IMR-90 (cell line): Measurements from ENCODE around the gene RBM34. TPM values are rescaled to one million over a fixed set of nuclear protein-coding genes. Genes with fewer than 3 reads are reported as not detected.

ENCODE experiments used
- ATAC-seq: fragments of 200-7000 bp; cut with Tn5 transposase; 2 replicates; pipeline ENCODE4 v1.9.1; 2020; ENCODE audit warnings: low read depth, mild to moderate bottlenecking, moderate library complexity
- BruUV-seq: library from RNA; stranded (reverse); fragments of 400-500 nt; replicated peaks from 2 replicates; lab custom pipeline; 2021; lab: Mats Ljungman, UMichigan
- CTCF ChIA-PET: fragments of 300-600 bp; formaldehyde crosslinking; extraction: SDS; loops from one replicate; lab custom pipeline; 2021; ENCODE audit warnings: antibody characterized with exemption; lab: Yijun Ruan, JAX
- POLR2A ChIA-PET: fragments of 300-600 bp; sonication (Branson Sonifier 250); formaldehyde crosslinking; loops from one replicate; lab custom pipeline; 2022; ENCODE audit warnings: antibody characterized with exemption; ENCODE audit not compliant: unreplicated experiment; lab: Charles Lee
- DNase-seq: peaks from one replicate; pipeline ENCODE4 v3.0.0; 2013
- H2AFZ ChIP-seq: replicated peaks from 2 replicates; pipeline ENCODE3; 2013; ENCODE audit warnings: low read length, mild to moderate bottlenecking; ENCODE audit not compliant: poor library complexity
- H2AK5ac ChIP-seq: 2 replicates; pipeline ENCODE4 v1.6.1; 2013; ENCODE audit warnings: low read depth, low read length, inconsistent platforms
- H2AK9ac ChIP-seq: replicated peaks from 2 replicates; pipeline ENCODE3; 2013; ENCODE audit warnings: mild to moderate bottlenecking, low read depth, low read length, moderate library complexity; ENCODE audit not compliant: poor library complexity
- H2BK120ac ChIP-seq: 2 replicates; pipeline ENCODE4 v1.6.1; 2013; ENCODE audit warnings: low read depth, low read length, inconsistent platforms
- H2BK15ac ChIP-seq: 3 replicates; pipeline ENCODE4 v1.6.1; 2013; ENCODE audit warnings: low read depth, low read length, inconsistent platforms
- H2BK20ac ChIP-seq: 2 replicates; pipeline ENCODE4 v1.6.1; 2013; ENCODE audit warnings: low read depth, mild to moderate bottlenecking, inconsistent platforms, low read length, moderate library complexity
- H2BK5ac ChIP-seq: 2 replicates; pipeline ENCODE4 v1.6.1; 2013; ENCODE audit warnings: mild to moderate bottlenecking, low read depth, low read length, inconsistent platforms; ENCODE audit not compliant: poor library complexity, severe bottlenecking
- H3K14ac ChIP-seq: replicated peaks from 2 replicates; pipeline ENCODE4 v1.6.1; 2013; ENCODE audit warnings: low read depth, low read length, inconsistent platforms
- H3K18ac ChIP-seq: 2 replicates; pipeline ENCODE4 v1.6.1; 2013; ENCODE audit warnings: low read depth, low read length, control low read depth
- H3K23ac ChIP-seq: 2 replicates; pipeline ENCODE4 v1.6.1; 2013; ENCODE audit warnings: low read depth, low read length, inconsistent platforms
- H3K27ac ChIP-seq: 2 replicates; pipeline ENCODE4 v1.5.1; 2013; ENCODE audit warnings: mild to moderate bottlenecking, control low read depth, low read length; ENCODE audit not compliant: insufficient read depth
- H3K27me3 ChIP-seq: 2 replicates; pipeline ENCODE4 v1.6.1; 2013; ENCODE audit warnings: low read length; ENCODE audit not compliant: control insufficient read depth, insufficient read depth
- H3K36me3 ChIP-seq: 2 replicates; pipeline ENCODE4 v1.6.1; 2013; ENCODE audit warnings: low read length, mixed read lengths; ENCODE audit not compliant: control insufficient read depth, insufficient read depth
- H3K4ac ChIP-seq: 2 replicates; pipeline ENCODE4 v1.6.1; 2013; ENCODE audit warnings: low read depth, low read length, inconsistent platforms
- H3K4me1 ChIP-seq: 2 replicates; pipeline ENCODE4 v1.6.1; 2013; ENCODE audit warnings: low read length, mixed read lengths; ENCODE audit not compliant: control insufficient read depth, insufficient read depth
- H3K4me2 ChIP-seq: 2 replicates; pipeline ENCODE4 v1.6.1; 2013; ENCODE audit warnings: low read depth, mild to moderate bottlenecking, control low read depth, low read length, moderate library complexity
- H3K4me3 ChIP-seq: 2 replicates; pipeline ENCODE4 v1.5.1; 2013; ENCODE audit warnings: low read depth, mild to moderate bottlenecking, control low read depth, low read length, moderate library complexity; ENCODE audit not compliant: insufficient read depth
- H3K56ac ChIP-seq: 2 replicates; pipeline ENCODE4 v1.6.1; 2013; ENCODE audit warnings: low read length, inconsistent platforms; ENCODE audit not compliant: insufficient read depth; ENCODE audit errors: extremely low read depth
- H3K79me1 ChIP-seq, 2 experiments: 2 replicates each; pipeline ENCODE4 v1.6.1; 2013; ENCODE audit warnings: low read length in 2 of 2, inconsistent platforms in 1 of 2, low read depth in 1 of 2
- H3K9ac ChIP-seq: 2 replicates; pipeline ENCODE4 v1.6.1; 2013; ENCODE audit warnings: low read depth, low read length, control low read depth
- H3K9me1 ChIP-seq: 2 replicates; pipeline ENCODE4 v1.6.1; 2013; ENCODE audit warnings: low read length, inconsistent platforms; ENCODE audit not compliant: insufficient read depth
- H3K9me3 ChIP-seq: 2 replicates; pipeline ENCODE4 v1.6.1; 2013; ENCODE audit warnings: low read length; ENCODE audit not compliant: control insufficient read depth, insufficient read depth
- H4K20me1 ChIP-seq: 2 replicates; pipeline ENCODE4 v1.6.1; 2013; ENCODE audit warnings: low read length, inconsistent platforms; ENCODE audit not compliant: insufficient read depth
- H4K5ac ChIP-seq: 2 replicates; pipeline ENCODE4 v1.6.1; 2013; ENCODE audit warnings: mild to moderate bottlenecking, low read depth, low read length, control low read depth
- H4K8ac ChIP-seq, 2 experiments: 2 replicates each; pipeline ENCODE4 v1.6.1; 2013; ENCODE audit warnings: low read depth in 2 of 2, low read length in 2 of 2, control low read depth in 1 of 2, inconsistent platforms in 1 of 2
- H4K91ac ChIP-seq: 2 replicates; pipeline ENCODE4 v1.6.1; 2013; ENCODE audit warnings: low read depth, low read length, inconsistent platforms; ENCODE audit not compliant: insufficient read depth
- ELK1 ChIP-seq: fragments of 150-350 bp; IDR thresholded peaks from 2 replicates; pipeline ENCODE4 v1.6.1; 2016; ENCODE audit warnings: low read depth, mild to moderate bottlenecking, low read length, moderate library complexity, borderline replicate concordance
- MAZ ChIP-seq: IDR thresholded peaks from 2 replicates; pipeline ENCODE4 v1.6.1; 2012; ENCODE audit warnings: low read depth, mild to moderate bottlenecking, low read length, improper control_type of control experiment, moderate library complexity, borderline replicate concordance
- WGBS, 2 experiments: methylation state at CpG; one replicate each; pipeline versions ENCODE4 v1.1.5 to v1.1.7; 2013; ENCODE audit warnings: missing lambda C conversion rate in 2 of 2; ENCODE audit not compliant: insufficient read length in 1 of 2; ENCODE audit errors: extremely low coverage in 2 of 2; 5-methylcytosine and 5-hydroxymethylcytosine counted together
- dilution Hi-C: fragments of 300-500 bp; cut with HindIII; formaldehyde crosslinking; loops from one replicate; pipeline ENCODE4 v1.14.3; 2018; ENCODE audit warnings: low sequenced_read_pairs; ENCODE audit not compliant: unreplicated experiment
- in situ Hi-C: fragments of 300-500 bp; cut with MboI; formaldehyde crosslinking; loops from 3 replicates; pipeline ENCODE4 v1.14.3; 2019; ENCODE audit warnings: low sequenced_read_pairs, inconsistent platforms, mixed read lengths
- intact Hi-C: fragments of 100-400 bp; cut with micrococcal nuclease; formaldehyde crosslinking; loops from 2 replicates; pipeline ENCODE4 v1.10.0; 2022
- polyA plus RNA-seq, 3 experiments: library from polyadenylated mRNA; depleted of rRNA; stranded (reverse); fragments of >200 nt; gene quantifications; 2 replicates each; pipeline ENCODE4 v1.2.3, GENCODE V29; 2012; ENCODE audit warnings: low replicate concordance in 1 of 3
- total RNA-seq: library from RNA; depleted of rRNA; stranded (reverse); fragments of >200 nt; gene quantifications from 2 replicates; pipeline ENCODE4 v1.2.3, GENCODE V29; 2012

RBM34 gene
- total and polyA plus RNA-seq, 2 of the 4 experiments (the other 2 are of a cell fraction), result 28.7 to 34.0 TPM

GRCh38 chr1:235122348-235122747 lies 38.7 kb downstream of the RBM34 start:
- no peak overlapping the region for H3K56ac ChIP-seq
- H3K27ac ChIP-seq, result no peak overlapping the region
- H4K5ac ChIP-seq, result no peak overlapping the region
- ATAC-seq, result peak; percentile 28; the same call in 1 of the 2 replicates
- no peak overlapping the region; the same call in 1 of the 2 replicates for H3K4me2 ChIP-seq
- TF ChIP-seq ELK1, result no peak
- TF ChIP-seq MAZ, result no peak
- no peak for DNase-seq
- H4K91ac ChIP-seq, result no peak overlapping the region
- H3K79me1 ChIP-seq, result peaks cover 14 to 33% of the 10 kb centered on the region in 2 experiments
- no peak overlapping the region for H4K8ac ChIP-seq
- H3K9ac ChIP-seq, result no peak overlapping the region
- in situ Hi-C loops, result loop anchor here (25.0 kb wide), 1 partner anchor 985 kb away; no protein-coding TSS in a partner anchor
- ChIA-PET CTCF (interaction anchor here (1.3 kb wide), 1 partner anchor 9 kb away, joined by 3 read pairs; no protein-coding TSS in a partner anchor), POLR2A (no interaction called here)
- no peak overlapping the region for H2AFZ ChIP-seq
- no peak overlapping the region for H3K18ac ChIP-seq
- intact Hi-C loops, result no loop called here
- H2AK5ac ChIP-seq, result no peak overlapping the region
- no peak overlapping the region for H3K14ac ChIP-seq
- no peaks in the 10 kb centered on the region for H3K27me3 ChIP-seq
- no TSS peak for BruUV-seq
- no peak overlapping the region for H2BK15ac ChIP-seq
- no CpG with 5 or more reads among the region's 1 CpG for WGBS, 2 experiments
- dilution Hi-C loops, result no loop called here
- H3K4me3 ChIP-seq, result no peak overlapping the region
- no peak overlapping the region for H2BK5ac ChIP-seq
- H3K23ac ChIP-seq, result no peak overlapping the region
- no peak overlapping the region for H3K4ac ChIP-seq
- H2BK20ac ChIP-seq, result no peak overlapping the region
- H3K36me3 ChIP-seq, result peaks cover 21% of the 10 kb centered on the region
- H3K4me1 ChIP-seq, result 0 out of 2 replicates have a peak, but pooled peaks cover 1% of the 10 kb centered on the region
- peaks cover 84% of the 10 kb centered on the region for H4K20me1 ChIP-seq
- H3K9me3 ChIP-seq, result no peaks in the 10 kb centered on the region
- H2BK120ac ChIP-seq, result no peak overlapping the region
- H3K9me1 ChIP-seq, result no peaks in the 10 kb centered on the region
- H2AK9ac ChIP-seq, result no peak overlapping the region
